DND-41 (cell line): ENCODE results near the gene PPM1N.

Experiments
- ATAC-seq: fragments of 200-7000 bp; cut with Tn5 transposase; 3 replicates; pipeline ENCODE4 v1.9.1; 2021; ENCODE audit warnings: low read depth; ENCODE audit not compliant: insufficient read depth
- DNase-seq: peaks from one replicate; pipeline ENCODE4 v3.0.0-alpha.2; 2020
- H2AFZ ChIP-seq: 2 replicates; pipeline ENCODE4 v1.6.0; 2012; ENCODE audit warnings: low read depth, low read length
- H3K27ac ChIP-seq: 2 replicates; pipeline ENCODE4 v1.5.1; 2012; ENCODE audit warnings: low read length, inconsistent platforms
- H3K27me3 ChIP-seq: fragments of 200-600 bp; sonication (generic); 2 replicates; pipeline ENCODE4 v1.6.0; 2012; ENCODE audit warnings: low read length, mild to moderate bottlenecking, inconsistent platforms; ENCODE audit not compliant: insufficient read depth, poor library complexity
- H3K36me3 ChIP-seq: 2 replicates; pipeline ENCODE4 v1.5.1; 2012; ENCODE audit warnings: low read length, inconsistent platforms; ENCODE audit not compliant: insufficient read depth
- H3K4me1 ChIP-seq: 2 replicates; pipeline ENCODE4 v1.5.1; 2012; ENCODE audit warnings: mild to moderate bottlenecking, low read length; ENCODE audit not compliant: insufficient read depth
- H3K4me2 ChIP-seq: 2 replicates; pipeline ENCODE4 v1.6.0; 2012; ENCODE audit warnings: mild to moderate bottlenecking, moderate library complexity, low read length, inconsistent platforms; ENCODE audit not compliant: insufficient read depth
- H3K4me3 ChIP-seq, 2 experiments: fragments of 200-600 bp in 1 of 2; shearing (Covaris generic) in 1 of 2; 2 replicates each; pipeline ENCODE4 v1.5.1; 2012 to 2016; ENCODE audit warnings: inconsistent platforms in 2 of 2, low read length in 2 of 2, mild to moderate bottlenecking in 2 of 2, low read depth in 1 of 2, moderate library complexity in 1 of 2
- H3K79me2 ChIP-seq: 2 replicates; pipeline ENCODE4 v1.6.0; 2012; ENCODE audit warnings: low read length, inconsistent platforms; ENCODE audit not compliant: insufficient read depth
- H3K9ac ChIP-seq: 2 replicates; pipeline ENCODE4 v1.6.0; 2012; ENCODE audit warnings: low read depth, mild to moderate bottlenecking, inconsistent platforms, low read length, moderate library complexity
- H3K9me3 ChIP-seq: 2 replicates; pipeline ENCODE4 v1.5.1; 2012; ENCODE audit warnings: low read length, moderate library complexity, mild to moderate bottlenecking, inconsistent platforms; ENCODE audit not compliant: insufficient read depth, severe bottlenecking
- H4K20me1 ChIP-seq: 2 replicates; pipeline ENCODE4 v1.6.0; 2012; ENCODE audit warnings: low read length; ENCODE audit not compliant: insufficient read depth
- EZH2 ChIP-seq: IDR thresholded peaks from 3 replicates; pipeline ENCODE4 v1.6.1; 2012; ENCODE audit warnings: borderline replicate concordance, low read depth, mild to moderate bottlenecking, moderate library complexity, low read length, inconsistent platforms; ENCODE audit not compliant: severe bottlenecking
- TF ChIP-seq, protein P1 (sequence below): IDR thresholded peaks from 2 replicates; pipeline ENCODE4 v1.5.1; 2012; ENCODE audit warnings: borderline replicate concordance, low read length, moderate library complexity, mild to moderate bottlenecking; ENCODE audit not compliant: poor library complexity, severe bottlenecking; ENCODE audit errors: extremely low read depth

Gene PPM1N

DNA sequence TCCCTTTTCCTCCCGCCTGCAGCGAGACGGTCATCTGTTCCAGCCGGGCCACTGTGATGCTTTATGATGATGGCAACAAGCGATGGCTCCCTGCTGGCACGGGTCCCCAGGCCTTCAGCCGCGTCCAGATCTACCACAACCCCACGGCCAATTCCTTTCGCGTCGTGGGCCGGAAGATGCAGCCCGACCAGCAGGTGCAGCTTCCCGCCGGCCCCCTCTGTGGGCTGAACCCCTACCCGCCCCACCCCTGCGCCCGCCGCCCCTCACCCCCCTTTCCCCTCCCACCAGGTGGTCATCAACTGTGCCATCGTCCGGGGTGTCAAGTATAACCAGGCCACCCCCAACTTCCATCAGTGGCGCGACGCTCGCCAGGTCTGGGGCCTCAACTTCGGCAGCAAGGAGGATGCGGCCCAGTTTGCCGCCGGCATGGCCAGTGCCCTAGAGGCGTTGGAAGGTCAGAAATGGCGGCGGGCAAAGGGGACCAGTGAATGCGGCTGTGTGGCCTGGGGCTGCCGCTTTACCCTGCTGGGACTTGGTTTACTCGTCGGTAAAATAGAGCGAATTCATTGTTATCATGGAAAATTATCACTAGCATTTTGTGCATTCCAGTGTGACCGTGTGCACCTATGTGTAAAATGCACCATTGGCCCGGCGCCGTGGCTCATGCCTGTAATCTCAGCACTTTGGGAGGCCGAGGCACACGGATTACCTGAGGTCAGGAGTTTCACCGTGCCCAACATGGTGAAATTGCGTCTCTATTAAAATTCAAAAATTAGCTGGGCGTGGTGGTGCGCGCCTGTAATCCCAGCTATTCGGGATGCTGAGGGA, 19.6 kb downstream of the PPM1N start:
- H3K79me2 ChIP-seq, result peaks cover 3% of the 10 kb centered on the region; the same call in 1 of the 2 replicates
- H2AFZ ChIP-seq, result no peak overlapping the region
- no peaks in the 10 kb centered on the region for H3K9me3 ChIP-seq
- no peaks in the 10 kb centered on the region for H3K4me1 ChIP-seq
- no peak for ATAC-seq
- H3K9ac ChIP-seq, result no peak overlapping the region
- H4K20me1 ChIP-seq, result peaks cover 11% of the 10 kb centered on the region; the same call in 1 of the 2 replicates
- peaks cover 17% of the 10 kb centered on the region for H3K36me3 ChIP-seq
- no peak overlapping the region for H3K4me2 ChIP-seq
- no peak overlapping the region for H3K27ac ChIP-seq
- no peaks in the 10 kb centered on the region for H3K27me3 ChIP-seq
- TF ChIP-seq EZH2, result no peak
- TF ChIP-seq, protein P1, sequence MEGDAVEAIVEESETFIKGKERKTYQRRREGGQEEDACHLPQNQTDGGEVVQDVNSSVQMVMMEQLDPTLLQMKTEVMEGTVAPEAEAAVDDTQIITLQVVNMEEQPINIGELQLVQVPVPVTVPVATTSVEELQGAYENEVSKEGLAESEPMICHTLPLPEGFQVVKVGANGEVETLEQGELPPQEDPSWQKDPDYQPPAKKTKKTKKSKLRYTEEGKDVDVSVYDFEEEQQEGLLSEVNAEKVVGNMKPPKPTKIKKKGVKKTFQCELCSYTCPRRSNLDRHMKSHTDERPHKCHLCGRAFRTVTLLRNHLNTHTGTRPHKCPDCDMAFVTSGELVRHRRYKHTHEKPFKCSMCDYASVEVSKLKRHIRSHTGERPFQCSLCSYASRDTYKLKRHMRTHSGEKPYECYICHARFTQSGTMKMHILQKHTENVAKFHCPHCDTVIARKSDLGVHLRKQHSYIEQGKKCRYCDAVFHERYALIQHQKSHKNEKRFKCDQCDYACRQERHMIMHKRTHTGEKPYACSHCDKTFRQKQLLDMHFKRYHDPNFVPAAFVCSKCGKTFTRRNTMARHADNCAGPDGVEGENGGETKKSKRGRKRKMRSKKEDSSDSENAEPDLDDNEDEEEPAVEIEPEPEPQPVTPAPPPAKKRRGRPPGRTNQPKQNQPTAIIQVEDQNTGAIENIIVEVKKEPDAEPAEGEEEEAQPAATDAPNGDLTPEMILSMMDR, result no peak
- H3K4me3 ChIP-seq, result no peak overlapping the region
- DNase-seq, result no peak

DNA sequence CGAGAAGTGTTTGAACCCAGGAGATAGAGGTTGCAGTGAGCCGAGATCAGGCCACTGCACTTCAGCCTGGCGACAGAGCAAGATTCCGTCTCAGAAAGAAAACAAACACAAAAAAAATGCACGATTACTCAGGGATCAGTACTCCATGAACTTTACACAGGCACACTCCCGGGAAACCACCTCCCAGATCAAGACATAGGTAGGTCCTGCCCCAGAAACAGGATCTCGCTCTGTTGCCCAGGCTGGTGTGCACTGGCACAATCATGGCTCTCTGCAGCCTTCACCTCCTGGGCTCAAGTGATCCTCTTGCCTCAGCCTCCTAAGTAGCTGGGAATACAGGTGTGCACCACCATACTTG, 20.2 kb downstream of the PPM1N start:
- Histone ChIP-seq H3K36me3 (peaks cover 17% of the 10 kb centered on the region), H2AFZ (no peak overlapping the region), H3K9me3 (no peaks in the 10 kb centered on the region), H3K4me2 (no peak overlapping the region), H3K4me3 (no peak overlapping the region), H3K4me1 (no peaks in the 10 kb centered on the region), H4K20me1 (peaks cover 11% of the 10 kb centered on the region; the same call in 1 of the 2 replicates), H3K79me2 (peaks cover 3% of the 10 kb centered on the region; the same call in 1 of the 2 replicates), H3K27ac (no peak overlapping the region), H3K27me3 (no peaks in the 10 kb centered on the region), H3K9ac (no peak overlapping the region)
- no peak for TF ChIP-seq EZH2
- TF ChIP-seq, protein P1, result no peak
- ATAC-seq (no peak), DNase-seq (no peak)

DNA sequence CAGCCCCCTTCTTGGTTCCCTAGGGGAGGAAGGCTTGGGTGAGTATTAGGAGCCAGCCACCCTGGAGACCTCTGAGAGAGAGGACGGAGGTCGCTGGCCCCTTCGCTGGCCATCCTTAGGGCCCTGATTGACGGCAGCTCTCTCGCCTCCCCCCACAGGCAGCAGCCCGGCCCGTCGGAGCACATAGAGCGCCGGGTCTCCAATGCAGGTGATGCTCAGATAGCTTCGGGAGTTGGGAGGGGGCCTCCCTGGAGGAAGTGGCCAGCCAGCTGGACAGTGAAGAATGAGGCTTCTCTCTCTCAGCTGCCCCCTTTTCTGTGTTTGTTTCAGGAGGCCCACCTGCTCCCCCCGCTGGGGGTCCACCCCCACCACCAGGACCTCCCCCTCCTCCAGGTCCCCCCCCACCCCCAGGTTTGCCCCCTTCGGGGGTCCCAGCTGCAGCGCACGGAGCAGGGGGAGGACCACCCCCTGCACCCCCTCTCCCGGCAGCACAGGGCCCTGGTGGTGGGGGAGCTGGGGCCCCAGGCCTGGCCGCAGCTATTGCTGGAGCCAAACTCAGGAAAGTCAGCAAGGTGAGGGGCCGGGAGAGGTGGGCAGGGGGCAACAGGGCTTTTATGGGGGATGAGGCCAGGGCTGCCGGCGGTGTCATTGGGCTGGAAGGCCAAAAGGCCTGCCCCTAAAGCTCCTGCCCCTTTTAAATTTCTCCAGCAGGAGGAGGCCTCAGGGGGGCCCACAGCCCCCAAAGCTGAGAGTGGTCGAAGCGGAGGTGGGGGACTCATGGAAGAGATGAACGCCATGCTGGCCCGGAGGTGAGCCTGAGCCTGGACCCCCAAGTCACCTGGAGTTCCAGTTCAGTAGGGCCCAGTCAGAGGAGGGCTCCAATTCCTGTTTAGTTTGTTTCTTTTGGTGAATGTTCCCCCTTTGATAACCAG, 24.0 kb downstream of the PPM1N start:
- no peak overlapping the region for H3K4me2 ChIP-seq
- ATAC-seq, result no peak
- no peaks in the 10 kb centered on the region for H3K27me3 ChIP-seq
- TF ChIP-seq, protein P1, result no peak
- no peak for TF ChIP-seq EZH2
- H3K36me3 ChIP-seq, result peaks cover 36% of the 10 kb centered on the region
- no peak overlapping the region for H3K27ac ChIP-seq
- H2AFZ ChIP-seq, result no peak overlapping the region
- H4K20me1 ChIP-seq, result no peaks in the 10 kb centered on the region
- no peaks in the 10 kb centered on the region for H3K9me3 ChIP-seq
- no peaks in the 10 kb centered on the region for H3K79me2 ChIP-seq
- no peak for DNase-seq
- no peaks in the 10 kb centered on the region for H3K4me1 ChIP-seq
- H3K4me3 ChIP-seq, result no peak overlapping the region
- no peak overlapping the region for H3K9ac ChIP-seq
